Stomach smooth muscle (tissue), 2 donors: ENCODE data around the gene PLXNA4.

Source experiments
- H3K27ac ChIP-seq: one replicate; pipeline ENCODE4 v1.7.0; 2013; ENCODE audit warnings: mild to moderate bottlenecking, low read length, inconsistent platforms
- H3K27me3 ChIP-seq, 2 donors: one replicate each; pipeline ENCODE4 v1.7.0; 2013; ENCODE audit warnings: low read length in 2 of 2; ENCODE audit not compliant: insufficient read depth in 2 of 2, control insufficient read depth in 1 of 2
- H3K36me3 ChIP-seq, 2 donors: one replicate each; pipeline ENCODE4 v1.7.0; 2013; ENCODE audit warnings: low read length in 2 of 2; ENCODE audit not compliant: control insufficient read depth in 2 of 2, insufficient read depth in 2 of 2
- H3K4me1 ChIP-seq: one replicate; pipeline ENCODE4 v1.7.0; 2013; ENCODE audit warnings: low read length; ENCODE audit not compliant: control insufficient read depth, insufficient read depth
- H3K4me3 ChIP-seq, 2 donors: one replicate each; pipeline ENCODE4 v1.7.0; 2013; ENCODE audit warnings: low read length in 2 of 2
- H3K9ac ChIP-seq, 2 donors: one replicate each; pipeline ENCODE4 v1.7.0; 2013; ENCODE audit warnings: low read length in 2 of 2, mild to moderate bottlenecking in 1 of 2
- H3K9me3 ChIP-seq, 2 donors: one replicate each; pipeline ENCODE4 v1.7.0; 2013; ENCODE audit warnings: low read length in 2 of 2; ENCODE audit not compliant: control insufficient read depth in 2 of 2
- donor health status: healthy.
- donor health status: Pancreatic carcinoma.

Gene PLXNA4

GRCh38 chr7:132575419-132575981 is 770 bp downstream of the PLXNA4 start:
- no peaks in the 10 kb centered on the region for H3K9me3 ChIP-seq
- peak overlapping the region; percentile 11 to 71 for H3K9ac ChIP-seq
- no peaks in the 10 kb centered on the region for H3K36me3 ChIP-seq
- peaks cover 36% of the 10 kb centered on the region for H3K4me1 ChIP-seq
- H3K27ac ChIP-seq: no peak overlapping the region
- H3K4me3 ChIP-seq: peak overlapping the region; percentile 52 to 80
- H3K27me3 ChIP-seq: peaks cover 22 to 32% of the 10 kb centered on the region in 2 donors

GRCh38 chr7:132574223-132574622 is 2.0 kb downstream of the PLXNA4 start:
- peaks cover 22 to 32% of the 10 kb centered on the region in 2 donors for H3K27me3 ChIP-seq
- H3K9me3 ChIP-seq: no peaks in the 10 kb centered on the region
- H3K36me3 ChIP-seq: no peaks in the 10 kb centered on the region
- peaks cover 37% of the 10 kb centered on the region for H3K4me1 ChIP-seq
- H3K4me3 ChIP-seq: peak overlapping the region in 1 of 2 donors; percentile 80
- H3K27ac ChIP-seq: no peak overlapping the region
- H3K9ac ChIP-seq: no peak overlapping the region

GRCh38 chr7:132573251-132573955 is 2.9 kb downstream of the PLXNA4 start:
- Histone ChIP-seq H3K27ac (no peak overlapping the region), H3K9me3 (no peaks in the 10 kb centered on the region), H3K9ac (no peak overlapping the region), H3K36me3 (no peaks in the 10 kb centered on the region), H3K4me1 (peaks cover 37% of the 10 kb centered on the region), H3K4me3 (peak overlapping the region in 1 of 2 donors; percentile 80), H3K27me3 (peaks cover 24 to 32% of the 10 kb centered on the region in 2 donors)

- Histone ChIP-seq H3K9me3 (no peaks in the 10 kb centered on the region), H3K27ac (no peak overlapping the region), H3K27me3 (peaks cover 24 to 32% of the 10 kb centered on the region in 2 donors), H3K9ac (no peak overlapping the region), H3K36me3 (no peaks in the 10 kb centered on the region), H3K4me3 (peak overlapping the region in 1 of 2 donors; percentile 3), H3K4me1 (peaks cover 37% of the 10 kb centered on the region)
Measured at GRCh38 chr7:132572526-132572925, 3.7 kb downstream of the PLXNA4 start.

- H3K36me3 ChIP-seq: no peaks in the 10 kb centered on the region
- H3K27ac ChIP-seq: no peak overlapping the region
- H3K4me3 ChIP-seq: no peak overlapping the region
- no peaks in the 10 kb centered on the region for H3K9me3 ChIP-seq
- peaks cover 26 to 32% of the 10 kb centered on the region in 2 donors for H3K27me3 ChIP-seq
- H3K4me1 ChIP-seq: peaks cover 37% of the 10 kb centered on the region
- no peak overlapping the region for H3K9ac ChIP-seq
Measured at GRCh38 chr7:132571970-132572369, 4.3 kb downstream of the PLXNA4 start.

- no peak overlapping the region for H3K4me3 ChIP-seq
- no peak overlapping the region for H3K27ac ChIP-seq
- H3K9me3 ChIP-seq: no peaks in the 10 kb centered on the region
- H3K4me1 ChIP-seq: peaks cover 22% of the 10 kb centered on the region
- H3K9ac ChIP-seq: no peak overlapping the region
- H3K27me3 ChIP-seq: peaks cover 22 to 32% of the 10 kb centered on the region in 2 donors
- H3K36me3 ChIP-seq: no peaks in the 10 kb centered on the region
Measured at GRCh38 chr7:132569884-132570614, 6.2 kb downstream of the PLXNA4 start.

GRCh38 chr7:132568962-132569361 is 7.3 kb downstream of the PLXNA4 start:
- no peaks in the 10 kb centered on the region for H3K9me3 ChIP-seq
- H3K4me1 ChIP-seq: peaks cover 11% of the 10 kb centered on the region
- no peak overlapping the region for H3K27ac ChIP-seq
- no peaks in the 10 kb centered on the region for H3K36me3 ChIP-seq
- no peak overlapping the region for H3K9ac ChIP-seq
- H3K27me3 ChIP-seq: peaks cover 16 to 28% of the 10 kb centered on the region in 2 donors
- H3K4me3 ChIP-seq: no peak overlapping the region

- no peaks in the 10 kb centered on the region for H3K9me3 ChIP-seq
- no peak overlapping the region for H3K4me3 ChIP-seq
- no peak overlapping the region for H3K27ac ChIP-seq
- peaks cover 2 to 6% of the 10 kb centered on the region in 2 donors for H3K27me3 ChIP-seq
- no peak overlapping the region for H3K9ac ChIP-seq
- H3K4me1 ChIP-seq: peaks cover 3% of the 10 kb centered on the region
- H3K36me3 ChIP-seq: no peaks in the 10 kb centered on the region
Measured at GRCh38 chr7:132565885-132566284, 10.4 kb downstream of the PLXNA4 start.

- no peak overlapping the region for H3K4me3 ChIP-seq
Measured at GRCh38 chr7:132565441-132565840, 10.8 kb downstream of the PLXNA4 start.

GRCh38 chr7:132564849-132565248 is 11.4 kb downstream of the PLXNA4 start:
- Histone ChIP-seq H3K4me3 (no peak overlapping the region), H3K27ac (no peak overlapping the region), H3K9me3 (no peaks in the 10 kb centered on the region), H3K4me1 (no peaks in the 10 kb centered on the region), H3K27me3 (peaks cover 0 to 6% of the 10 kb centered on the region in 2 donors), H3K9ac (no peak overlapping the region), H3K36me3 (no peaks in the 10 kb centered on the region)

More at GRCh38 chr7:132565441-132565840, 10.8 kb downstream of the PLXNA4 start:
- Histone ChIP-seq H3K9me3 (no peaks in the 10 kb centered on the region), H3K27me3 (peaks cover 0 to 6% of the 10 kb centered on the region in 2 donors), H3K27ac (no peak overlapping the region), H3K36me3 (no peaks in the 10 kb centered on the region), H3K4me1 (peaks cover 1% of the 10 kb centered on the region), H3K9ac (no peak overlapping the region)
